SH-SY5Y (cell line): Measurements from ENCODE around the gene NACA.

ENCODE experiments used
- GATA2 ChIP-seq: IDR thresholded peaks from 2 replicates; pipeline ENCODE4 v1.6.1; 2011; ENCODE audit warnings: mild to moderate bottlenecking, low read depth, low read length
- GATA3 ChIP-seq: IDR thresholded peaks from 2 replicates; pipeline ENCODE4 v1.6.1; 2011; ENCODE audit warnings: low read depth, mild to moderate bottlenecking, low read length, moderate library complexity

- TF ChIP-seq GATA2 (no peak), GATA3 (no peak)
Measured at GRCh38 chr12:56766535-56766934, 41.4 kb upstream of the NACA start.
